Liver (tissue), 9 donors: ENCODE measurements around the gene RBM20. TPM values are rescaled to one million over a fixed set of nuclear protein-coding genes. Genes with fewer than 3 reads are reported as not detected.

Experiments used
- DNase-seq: peaks from one replicate; pipeline ENCODE4 v3.0.0-alpha.2; 2017; ENCODE audit warnings: low spot score
- H3K27ac ChIP-seq, 2 donors: one replicate each; pipeline ENCODE4 v1.7.0; 2013; ENCODE audit warnings: inconsistent platforms in 2 of 2, low read length in 2 of 2, control low read depth in 1 of 2, low read depth in 1 of 2, mild to moderate bottlenecking in 1 of 2
- H3K27me3 ChIP-seq, 4 donors: one replicate each; pipeline versions ENCODE4 v1.6.1 to v1.7.0; 2013; ENCODE audit warnings: low read length in 3 of 4, inconsistent platforms in 1 of 4, mild to moderate bottlenecking in 1 of 4, moderate library complexity in 1 of 4; ENCODE audit not compliant: control insufficient read depth in 4 of 4, insufficient read depth in 4 of 4
- H3K36me3 ChIP-seq, 4 donors: one replicate each; pipeline versions ENCODE4 v1.6.1 to v1.7.0; 2013; ENCODE audit warnings: low read length in 3 of 4, mild to moderate bottlenecking in 3 of 4, low read depth in 1 of 4, moderate library complexity in 1 of 4; ENCODE audit not compliant: control insufficient read depth in 4 of 4, insufficient read depth in 3 of 4
- H3K4me1 ChIP-seq, 4 donors: one replicate each; pipeline versions ENCODE4 v1.6.1 to v1.7.0; 2013; ENCODE audit warnings: low read length in 3 of 4, mild to moderate bottlenecking in 3 of 4, moderate library complexity in 1 of 4; ENCODE audit not compliant: control insufficient read depth in 4 of 4, insufficient read depth in 4 of 4
- H3K4me3 ChIP-seq, 3 donors: one replicate each; pipeline versions ENCODE4 v1.6.1 to v1.7.0; 2013; ENCODE audit warnings: low read length in 3 of 3, control low read depth in 1 of 3, low read depth in 1 of 3, mild to moderate bottlenecking in 1 of 3
- H3K9ac ChIP-seq, 2 donors: one replicate each; pipeline ENCODE4 v1.7.0; 2013; ENCODE audit warnings: low read length in 2 of 2, mild to moderate bottlenecking in 2 of 2, moderate library complexity in 2 of 2, control low read depth in 1 of 2, low read depth in 1 of 2
- H3K9me3 ChIP-seq, 4 donors: one replicate each; pipeline versions ENCODE4 v1.6.1 to v1.7.0; 2013; ENCODE audit warnings: low read length in 3 of 4; ENCODE audit not compliant: control insufficient read depth in 4 of 4
- CTCF ChIP-seq: fragments of 150-350 bp; IDR thresholded peaks from 2 replicates; pipeline ENCODE4 v1.5.1; 2017; ENCODE audit warnings: improper control_type of control experiment, low read depth, low read length; ENCODE audit not compliant: missing input control
- EGR1 ChIP-seq, 2 donors: IDR thresholded peaks; 2 replicates each; pipeline ENCODE4 v1.6.1; 2016 to 2018; ENCODE audit warnings: antibody characterized with exemption in 2 of 2, low read depth in 2 of 2
- FOXA1 ChIP-seq: IDR thresholded peaks from 2 replicates; pipeline ENCODE4 v1.6.1; 2016; ENCODE audit warnings: antibody characterized with exemption
- HNF4A ChIP-seq, 2 donors: conservative IDR thresholded peaks; 2 replicates each; pipeline ENCODE4 v1.6.1; 2016; ENCODE audit warnings: antibody characterized with exemption in 2 of 2, mild to moderate bottlenecking in 2 of 2
- JUND ChIP-seq, 2 donors: IDR thresholded peaks; 2 replicates each; pipeline ENCODE4 v1.6.1; 2016; ENCODE audit warnings: antibody characterized with exemption in 2 of 2
- NR2F2 ChIP-seq: IDR thresholded peaks from 2 replicates; pipeline ENCODE4 v1.6.1; 2016; ENCODE audit warnings: antibody characterized with exemption
- RAD21 ChIP-seq, 2 donors: IDR thresholded peaks; 2 replicates each; pipeline ENCODE4 v1.6.1; 2016; ENCODE audit warnings: antibody characterized with exemption in 2 of 2, mild to moderate bottlenecking in 2 of 2
- REST ChIP-seq: IDR thresholded peaks from 2 replicates; pipeline ENCODE4 v1.6.1; 2016; ENCODE audit warnings: antibody characterized with exemption, mild to moderate bottlenecking
- SP1 ChIP-seq: IDR thresholded peaks from 2 replicates; pipeline ENCODE4 v1.6.1; 2018; ENCODE audit warnings: antibody characterized with exemption, mild to moderate bottlenecking
- TAF1 ChIP-seq: conservative IDR thresholded peaks from 2 replicates; pipeline ENCODE4 v1.6.1; 2016; ENCODE audit warnings: antibody characterized with exemption, mild to moderate bottlenecking
- ZBTB33 ChIP-seq: IDR thresholded peaks from 2 replicates; pipeline ENCODE4 v1.6.1; 2016; ENCODE audit warnings: antibody characterized with exemption
- WGBS: extraction: QIAGEN DNeasy Blood & Tissue Kit; methylation state at CpG from one replicate; pipeline ENCODE4 v1.1.7; 2013; 5-methylcytosine and 5-hydroxymethylcytosine counted together
- polyA plus RNA-seq, 2 donors: library from polyadenylated mRNA; stranded (reverse) in 1 of 2; unstranded in 1 of 2; fragments of 200-250 nt in 1 of 2; fragments of >200 nt in 1 of 2; fragmentation: Nextera tagmentation in 1 of 2; extraction: Ambion mirVana in 1 of 2; gene quantifications; one replicate each; pipeline versions ENCODE4 v1.2.1 to v1.2.3, GENCODE V29; 2013 to 2015
- total RNA-seq, 2 donors: library from RNA; depleted of rRNA; stranded (reverse); fragments of >200 nt; gene quantifications; one replicate each; pipeline ENCODE4 v1.2.3, GENCODE V29; 2014
- donor health status: healthy.
- donor health status: healthy.
- donor health status: healthy.
- donor health status: healthy.
- donor health status: healthy.

The RBM20 gene
- total and polyA plus RNA-seq, 4 donors: 0.03 to 0.08 (median 0.05) TPM; not detected in 1

GRCh38 chr10:110828525-110828924 lies 184.4 kb downstream of the RBM20 start (continued):
- no peak for TF ChIP-seq REST
- TF ChIP-seq HNF4A (conservative IDR thresholded peaks at IDR 0.05): no peak

GRCh38 chr10:110829721-110830410 lies 185.7 kb downstream of the RBM20 start:
- TF ChIP-seq FOXA1 (no peak), SP1 (no peak), ZBTB33 (no peak), CTCF (no peak), NR2F2 (no peak), EGR1 (IDR thresholded peaks at IDR 0.05; ENCODE audit: low read depth in 2 of 2) (no peak)
- 92% methylated on average over 11 of the region's 11 CpGs for WGBS
- no peaks in the 10 kb centered on the region for H3K36me3 ChIP-seq
- no peak overlapping the region for H3K9ac ChIP-seq
- no peaks in the 10 kb centered on the region for H3K9me3 ChIP-seq
- DNase-seq: no peak
- H3K27ac ChIP-seq: no peak overlapping the region
- H3K4me3 ChIP-seq: no peak overlapping the region
- H3K27me3 ChIP-seq: no peaks in the 10 kb centered on the region
- H3K4me1 ChIP-seq: peaks cover 0 to 9% (median 2%) of the 10 kb centered on the region in 4 donors

GRCh38 chr10:110833234-110833940 lies 189.3 kb downstream of the RBM20 start:
- no peak overlapping the region for H3K9ac ChIP-seq
- no peaks in the 10 kb centered on the region for H3K9me3 ChIP-seq
- no peak overlapping the region for H3K27ac ChIP-seq
- TF ChIP-seq CTCF (no peak), JUND (IDR thresholded peaks at IDR 0.05) (no peak), NR2F2 (no peak), TAF1 (no peak), HNF4A (conservative IDR thresholded peaks at IDR 0.05) (no peak), SP1 (no peak), FOXA1 (no peak), EGR1 (IDR thresholded peaks at IDR 0.05; ENCODE audit: low read depth in 2 of 2) (no peak), RAD21 (IDR thresholded peaks at IDR 0.05) (no peak), REST (no peak)
- no peaks in the 10 kb centered on the region for H3K36me3 ChIP-seq
- no peaks in the 10 kb centered on the region for H3K27me3 ChIP-seq
- 89% methylated on average over 13 of the region's 13 CpGs for WGBS
- DNase-seq: no peak
- no peaks in the 10 kb centered on the region for H3K4me1 ChIP-seq
- no peak overlapping the region for H3K4me3 ChIP-seq
